Testis (tissue), 2 donors: Measurements from ENCODE around the gene NRXN3.

Experiments used
- CTCF ChIP-seq, 3 experiments: fragments of 450-650 bp in 2 of 3; fragments of 200-600 bp in 1 of 3; sonication (generic) in 1 of 3; IDR thresholded peaks; one replicate each; pipeline ENCODE4 v1.5.1; 2016 to 2019; ENCODE audit warnings: antibody characterized with exemption in 3 of 3, mild to moderate bottlenecking in 2 of 3, moderate library complexity in 1 of 3
- POLR2A ChIP-seq: fragments of 450-650 bp; IDR thresholded peaks from one replicate; pipeline ENCODE4 v1.6.1; 2017; ENCODE audit warnings: antibody characterized with exemption, mild to moderate bottlenecking, moderate library complexity

GRCh38 chr14:79732911-79733655, 1562.9 kb downstream of the NRXN3 start:
- TF ChIP-seq CTCF (IDR thresholded peaks at IDR 0.05) (no peak), POLR2A (no peak)
